Astrocyte of the spinal cord (primary cell): Measurements from ENCODE around the gene KAZN.
A peak's percentile ranks its signal among the peaks of the same experiment; 100 is the strongest.

Source experiments
- DNase-seq: peaks from one replicate; pipeline ENCODE4 v3.0.0; 2011; ENCODE audit warnings: low read depth, low spot score
- H3K4me3 ChIP-seq: 2 replicates; pipeline ENCODE4 v1.5.1; 2011; ENCODE audit warnings: low read depth, mild to moderate bottlenecking, low read length, moderate library complexity
- CTCF ChIP-seq: IDR thresholded peaks from 2 replicates; pipeline ENCODE4 v1.5.1; 2012; ENCODE audit warnings: low read depth, mild to moderate bottlenecking, low read length, inconsistent platforms
- in situ Hi-C: cut with HindIII; loops from 2 replicates; pipeline ENCODE4 v1.10.0; 2017; ENCODE audit warnings: low sequenced_read_pairs

Gene KAZN

GRCh38 chr1:14598498-14599182, at the start of gene KAZN:
TSS of gene KAZN (plus strand) at chr1:14598685.
- H3K4me3 ChIP-seq, result peak within 1 kb of the TSS; percentile 40
- in situ Hi-C loops, result no loop called here
- no peak for TF ChIP-seq CTCF
- peak; percentile 5 for DNase-seq

- DNase-seq, result no peak
- H3K4me3 ChIP-seq, result no peak overlapping the region
- in situ Hi-C loops, result no loop called here
- no peak for TF ChIP-seq CTCF
Observed at GRCh38 chr1:14549897-14550620, 48.4 kb upstream of the KAZN start.

GRCh38 chr1:14551386-14551785, 47.1 kb upstream of the KAZN start:
- in situ Hi-C loops, result no loop called here
- H3K4me3 ChIP-seq, result no peak overlapping the region
- no peak for DNase-seq
- no peak for TF ChIP-seq CTCF

GRCh38 chr1:14552246-14552965, 46.1 kb upstream of the KAZN start:
- in situ Hi-C loops, result no loop called here
- DNase-seq, result no peak
- no peak overlapping the region for H3K4me3 ChIP-seq
- TF ChIP-seq CTCF, result no peak

- in situ Hi-C loops, result no loop called here
- TF ChIP-seq CTCF, result no peak
- DNase-seq, result peak; percentile 16
- no peak overlapping the region for H3K4me3 ChIP-seq
Observed at GRCh38 chr1:14553711-14554110, 44.8 kb upstream of the KAZN start.

- H3K4me3 ChIP-seq, result no peak overlapping the region
- no peak for DNase-seq
- in situ Hi-C loops, result no loop called here
- TF ChIP-seq CTCF, result no peak
Observed at GRCh38 chr1:14555091-14555490, 43.4 kb upstream of the KAZN start.
